Measurements from ENCODE around the gene NDUFS2. TPM values are rescaled to one million over a fixed set of nuclear protein-coding genes. Genes with fewer than 3 reads are reported as not detected.
"Not testable (repeated sequence)": the region's sequence is repeated elsewhere in the genome, so short reads cannot be mapped to it uniquely, and the experiment has no call there.

The NDUFS2 gene
- total RNA-seq, 2 experiments from 2014 or later, result 69.4 to 83.9 TPM

- H3K9me3 Mint-ChIP-seq (ENCODE audit: low read depth), result no peaks in the 10 kb centered on the region
- DNase-seq (no peak), ATAC-seq (no peak)
- CTCF ChIA-PET, result interaction anchor here (0.8 to 11.7 kb wide), 15 partner anchors 11 to 155 kb away, joined by 3 to 215 read pairs (median 4); partner anchors contain the start of gene NDUFS2
- H3K4me1 Mint-ChIP-seq, result peaks cover 29% of the 10 kb centered on the region
- no peaks in the 10 kb centered on the region for H3K27me3 Mint-ChIP-seq
- H3K4me3 Mint-ChIP-seq, result no peak overlapping the region
- H3K36me3 Mint-ChIP-seq, result peaks cover 3% of the 10 kb centered on the region
- no peak overlapping the region for H3K27ac Mint-ChIP-seq
Measured at GRCh38 chr1:161229896-161230295, 27.7 kb downstream of the NDUFS2 start.

GRCh38 chr1:161230762-161231161 is 28.6 kb downstream of the NDUFS2 start:
- ATAC-seq (no peak), DNase-seq (no peak)
- H3K4me3 Mint-ChIP-seq, result no peak overlapping the region
- no peaks in the 10 kb centered on the region for H3K9me3 Mint-ChIP-seq (ENCODE audit: low read depth)
- no peak overlapping the region for H3K27ac Mint-ChIP-seq
- CTCF ChIA-PET, result interaction anchor here (0.8 to 11.7 kb wide), 12 partner anchors 11 to 154 kb away, joined by 3 to 215 read pairs (median 4); partner anchors contain the start of gene NDUFS2
- H3K4me1 Mint-ChIP-seq, result peaks cover 22% of the 10 kb centered on the region
- no peaks in the 10 kb centered on the region for H3K27me3 Mint-ChIP-seq
- peaks cover 3% of the 10 kb centered on the region for H3K36me3 Mint-ChIP-seq

- CTCF ChIA-PET, result interaction anchor here (1.9 to 11.7 kb wide), 2 partner anchors 58 to 152 kb away, joined by 8 to 215 read pairs; no protein-coding TSS in a partner anchor
- peaks cover 3% of the 10 kb centered on the region for H3K4me1 Mint-ChIP-seq
- no peak overlapping the region for H3K27ac Mint-ChIP-seq
- no peak for ATAC-seq
- H3K27me3 Mint-ChIP-seq, result no peaks in the 10 kb centered on the region
- no peak overlapping the region for H3K4me3 Mint-ChIP-seq
- DNase-seq, result no peak
- peaks cover 3% of the 10 kb centered on the region for H3K36me3 Mint-ChIP-seq
- no peaks in the 10 kb centered on the region for H3K9me3 Mint-ChIP-seq (ENCODE audit: low read depth)
Measured at GRCh38 chr1:161233102-161233501, 30.9 kb downstream of the NDUFS2 start.

- no peak overlapping the region for H3K27ac Mint-ChIP-seq
- no peak for ATAC-seq
- no peaks in the 10 kb centered on the region for H3K4me1 Mint-ChIP-seq
- CTCF ChIA-PET, result interaction anchor here (1.3 to 1.4 kb wide), 2 partner anchors 9 to 146 kb away, joined by 4 read pairs; no protein-coding TSS in a partner anchor
- H3K9me3 Mint-ChIP-seq (ENCODE audit: low read depth), result no peaks in the 10 kb centered on the region
- peaks cover 6% of the 10 kb centered on the region for H3K27me3 Mint-ChIP-seq
- DNase-seq, result no peak
- no peaks in the 10 kb centered on the region for H3K36me3 Mint-ChIP-seq
- no peak overlapping the region for H3K4me3 Mint-ChIP-seq
Measured at GRCh38 chr1:161235957-161236775, 34.0 kb downstream of the NDUFS2 start.

- ATAC-seq, result no peak
- no peaks in the 10 kb centered on the region for H3K4me1 Mint-ChIP-seq
- peaks cover 9% of the 10 kb centered on the region for H3K27me3 Mint-ChIP-seq
- no peak within 1 kb of the TSS for H3K27ac Mint-ChIP-seq
- CTCF ChIA-PET, result interaction anchor here (0.8 to 1.3 kb wide), 2 partner anchors 11 to 144 kb away, joined by 4 read pairs; no protein-coding TSS in a partner anchor
- no peak for DNase-seq
- H3K9me3 Mint-ChIP-seq (ENCODE audit: low read depth), result no peaks in the 10 kb centered on the region
- H3K4me3 Mint-ChIP-seq, result no peak within 1 kb of the TSS
- H3K36me3 Mint-ChIP-seq, result no peaks in the 10 kb centered on the region
Measured at GRCh38 chr1:161238039-161238473, 35.9 kb downstream of the NDUFS2 start, which contains the start of gene NR1I3. TSS of gene NR1I3 (minus strand) at chr1:161238203. CDS start at chr1:161236565, 1,638 bp downstream.

GRCh38 chr1:161241682-161242081 is 39.5 kb downstream of the NDUFS2 start:
- H3K36me3 Mint-ChIP-seq, result no peaks in the 10 kb centered on the region
- H3K27me3 Mint-ChIP-seq, result peaks cover 9% of the 10 kb centered on the region
- no peak overlapping the region for H3K4me3 Mint-ChIP-seq
- no peak for DNase-seq
- no peak for ATAC-seq
- H3K9me3 Mint-ChIP-seq (ENCODE audit: low read depth), result no peaks in the 10 kb centered on the region
- no peaks in the 10 kb centered on the region for H3K4me1 Mint-ChIP-seq
- no peak overlapping the region for H3K27ac Mint-ChIP-seq
- CTCF ChIA-PET, result interaction anchor here (1.0 kb wide), 1 partner anchor 50 kb away, joined by 3 read pairs; no protein-coding TSS in a partner anchor

GRCh38 chr1:161242313-161242712 is 40.1 kb downstream of the NDUFS2 start:
- no peaks in the 10 kb centered on the region for H3K4me1 Mint-ChIP-seq
- H3K4me3 Mint-ChIP-seq, result no peak overlapping the region
- H3K27ac Mint-ChIP-seq, result no peak overlapping the region
- H3K9me3 Mint-ChIP-seq (ENCODE audit: low read depth), result no peaks in the 10 kb centered on the region
- H3K36me3 Mint-ChIP-seq, result no peaks in the 10 kb centered on the region
- DNase-seq (no peak), ATAC-seq (no peak)
- peaks cover 11% of the 10 kb centered on the region for H3K27me3 Mint-ChIP-seq
- CTCF ChIA-PET, result no interaction called here

GRCh38 chr1:161244888-161245287 is 42.7 kb downstream of the NDUFS2 start:
- H3K36me3 Mint-ChIP-seq, result no peaks in the 10 kb centered on the region
- no peaks in the 10 kb centered on the region for H3K9me3 Mint-ChIP-seq (ENCODE audit: low read depth)
- H3K27ac Mint-ChIP-seq, result no peak overlapping the region
- ATAC-seq (no peak), DNase-seq (no peak)
- CTCF ChIA-PET, result no interaction called here
- H3K4me3 Mint-ChIP-seq, result no peak overlapping the region
- no peaks in the 10 kb centered on the region for H3K4me1 Mint-ChIP-seq
- H3K27me3 Mint-ChIP-seq, result peaks cover 11% of the 10 kb centered on the region

GRCh38 chr1:161250100-161250499 is 47.9 kb downstream of the NDUFS2 start:
- not testable (repeated sequence) for DNase-seq; ATAC-seq; H3K27ac Mint-ChIP-seq; H3K36me3 Mint-ChIP-seq; H3K4me1 Mint-ChIP-seq; H3K9me3 Mint-ChIP-seq (ENCODE audit: low read depth); H3K27me3 Mint-ChIP-seq; H3K4me3 Mint-ChIP-seq
- CTCF ChIA-PET, result interaction anchor here (1.4 to 2.9 kb wide), 3 partner anchors 20 to 41 kb away, joined by 5 to 11 read pairs (median 8); partner anchors contain the start of gene TOMM40L

- H3K27ac Mint-ChIP-seq, result no peak overlapping the region
- H3K9me3 Mint-ChIP-seq (ENCODE audit: low read depth), result no peaks in the 10 kb centered on the region
- no peak for ATAC-seq
- peaks cover 10% of the 10 kb centered on the region for H3K27me3 Mint-ChIP-seq
- DNase-seq, result no peak
- H3K36me3 Mint-ChIP-seq, result no peaks in the 10 kb centered on the region
- CTCF ChIA-PET, result no interaction called here
- H3K4me3 Mint-ChIP-seq, result no peak overlapping the region
- H3K4me1 Mint-ChIP-seq, result no peaks in the 10 kb centered on the region
Measured at GRCh38 chr1:161250829-161251228, 48.7 kb downstream of the NDUFS2 start.

- Mint-ChIP-seq H3K27me3 (peaks cover 14% of the 10 kb centered on the region), H3K27ac (no peak overlapping the region), H3K4me3 (no peak overlapping the region), H3K4me1 (no peaks in the 10 kb centered on the region), H3K36me3 (no peaks in the 10 kb centered on the region), H3K9me3 (ENCODE audit: low read depth) (no peaks in the 10 kb centered on the region)
- CTCF ChIA-PET, result no interaction called here
- DNase-seq, result no peak
- no peak for ATAC-seq
Measured at GRCh38 chr1:161251579-161251978, 49.4 kb downstream of the NDUFS2 start.

GRCh38 chr1:161255302-161255701 is 53.1 kb downstream of the NDUFS2 start:
- H3K36me3 Mint-ChIP-seq, DNase-seq, H3K27ac Mint-ChIP-seq, CTCF ChIA-PET, H3K4me3 Mint-ChIP-seq, ATAC-seq: not testable (repeated sequence)
- H3K9me3 Mint-ChIP-seq (ENCODE audit: low read depth), result peaks cover 13% of the 10 kb centered on the region
- peaks cover 39% of the 10 kb centered on the region for H3K27me3 Mint-ChIP-seq
- H3K4me1 Mint-ChIP-seq, result peaks cover 14% of the 10 kb centered on the region

GRCh38 chr1:161255955-161256520 is 53.9 kb downstream of the NDUFS2 start:
- DNase-seq, H3K27ac Mint-ChIP-seq, CTCF ChIA-PET, H3K4me3 Mint-ChIP-seq, H3K36me3 Mint-ChIP-seq, ATAC-seq: not testable (repeated sequence)
- Mint-ChIP-seq H3K9me3 (ENCODE audit: low read depth) (peaks cover 13% of the 10 kb centered on the region), H3K27me3 (peaks cover 46% of the 10 kb centered on the region), H3K4me1 (peaks cover 14% of the 10 kb centered on the region)

Measured in activated CD8-positive, alpha-beta memory T cell treated with anti-CD3 and anti-CD28 coated beads, Interleukin-2, amount 10 ng/mL, durations not matched to agents 7 days and 5 days (primary cell).